Stomach (tissue), 9 donors: ENCODE results near the gene MIOS. TPM values are rescaled to one million over a fixed set of nuclear protein-coding genes. Genes with fewer than 3 reads are reported as not detected.

ENCODE experiments used
- DNase-seq, 2 donors: peaks; one replicate each; pipeline versions ENCODE4 v3.0.0 to v3.0.0-alpha.2; 2013 to 2019
- H3K27ac ChIP-seq, 5 donors: fragments of 200-600 bp in 4 of 5; sonication (generic) in 4 of 5; one replicate each; pipeline ENCODE4 v1.5.1; 2013 to 2019; ENCODE audit warnings: mild to moderate bottlenecking in 1 of 5, moderate library complexity in 1 of 5
- H3K27me3 ChIP-seq, 3 donors: fragments of 200-600 bp; sonication (generic); one replicate each; pipeline ENCODE4 v1.5.1; 2017 to 2019; ENCODE audit warnings: mixed run types in 1 of 3
- H3K36me3 ChIP-seq, 4 donors: fragments of 200-600 bp; sonication (generic); 1 replicate in 3 of 4; 2 replicates in 1 of 4; pipeline ENCODE4 v1.5.1; 2016 to 2019
- H3K4me1 ChIP-seq, 4 donors: fragments of 200-600 bp; sonication (generic); one replicate each; pipeline ENCODE4 v1.5.1; 2016 to 2019
- H3K4me3 ChIP-seq, 4 donors: fragments of 200-600 bp; sonication (generic) in 3 of 4; one replicate each; pipeline ENCODE4 v1.5.1; 2016 to 2019; ENCODE audit warnings: mild to moderate bottlenecking in 1 of 4
- H3K9me3 ChIP-seq, 4 donors: fragments of 200-600 bp; sonication (generic); one replicate each; pipeline ENCODE4 v1.5.1; 2016 to 2019
- CTCF ChIP-seq, 7 experiments: fragments of 450-650 bp in 4 of 7; fragments of 200-600 bp in 3 of 7; sonication (generic) in 3 of 7; IDR thresholded peaks; one replicate each; pipeline ENCODE4 v1.5.1; 2016 to 2019; ENCODE audit warnings: antibody characterized with exemption in 7 of 7, control low read depth in 2 of 7, mild to moderate bottlenecking in 1 of 7
- EP300 ChIP-seq: sonication (generic); formaldehyde crosslinking; IDR thresholded peaks from one replicate; pipeline ENCODE4 v1.6.1; 2017; ENCODE audit warnings: antibody characterized with exemption
- POLR2A ChIP-seq, 4 donors: fragments of 450-650 bp; IDR thresholded peaks; one replicate each; pipeline ENCODE4 v1.6.1; 2016; ENCODE audit warnings: antibody characterized with exemption in 4 of 4, control low read depth in 2 of 4, mild to moderate bottlenecking in 1 of 4, moderate library complexity in 1 of 4
- POLR2AphosphoS5 ChIP-seq, 3 donors: sonication (generic); formaldehyde crosslinking; IDR thresholded peaks; one replicate each; pipeline ENCODE4 v1.6.1; 2016; ENCODE audit warnings: antibody characterized with exemption in 3 of 3
- WGBS, 5 donors: extraction: QIAGEN DNeasy Blood & Tissue Kit in 3 of 5; methylation state at CpG; one replicate each; pipeline versions ENCODE4 v1.1.5 to v1.1.7; 2013 to 2018; 5-methylcytosine and 5-hydroxymethylcytosine counted together
- intact Hi-C: fragments of 100-400 bp; cut with DNase I; formaldehyde crosslinking; loops from one replicate; pipeline ENCODE4 v1.15.1; 2023; ENCODE audit warnings: low total_unique reads
- polyA plus RNA-seq, 3 donors: library from polyadenylated mRNA; stranded (reverse); fragments of 200-250 nt; gene quantifications; one replicate each; pipeline ENCODE4 v1.2.3, GENCODE V29; 2013
- total RNA-seq, 5 donors: library from RNA; depleted of rRNA; stranded (reverse); fragments of >200 nt; gene quantifications; one replicate each; pipeline versions ENCODE4 v1.1.0 to v1.2.3, GENCODE V29; 2014 to 2016
- donor health status: healthy with polysubstance abuse.
- donor health status: Bipolar disorder and iron deficiency.
- donor health status: healthy.

The MIOS gene
- total and polyA plus RNA-seq, 8 donors, result 10.7 to 82.9 (median 30.6) TPM

DNA sequence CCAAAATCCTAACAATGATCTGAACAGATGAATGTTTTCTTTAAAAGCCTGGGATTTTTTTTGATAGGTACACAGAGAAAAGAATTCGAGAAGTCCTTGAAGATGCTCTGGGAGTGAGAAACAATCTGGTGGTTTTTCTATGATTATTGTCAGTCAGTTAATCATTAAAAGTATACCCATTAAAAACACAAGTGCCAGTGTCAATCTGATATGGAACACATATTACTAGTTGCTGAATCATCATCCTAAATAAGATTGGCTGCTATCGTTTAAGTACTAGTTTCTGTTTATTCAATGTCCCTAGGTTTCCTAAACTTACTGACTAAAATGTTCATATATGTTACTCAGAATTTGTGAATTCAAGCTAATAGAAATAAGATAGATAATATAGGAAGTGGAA is 47.2 kb upstream of the MIOS start:
- H3K36me3 ChIP-seq, result no peaks in the 10 kb centered on the region
- H3K4me1 ChIP-seq, result no peaks in the 10 kb centered on the region
- TF ChIP-seq POLR2AphosphoS5 (IDR thresholded peaks at IDR 0.05), result no peak
- TF ChIP-seq CTCF (IDR thresholded peaks at IDR 0.05), result no peak
- TF ChIP-seq POLR2A (IDR thresholded peaks at IDR 0.05), result no peak
- TF ChIP-seq EP300, result no peak
- no peaks in the 10 kb centered on the region for H3K27me3 ChIP-seq
- intact Hi-C loops, result no loop called here
- DNase-seq, result no peak
- 39 to 53% (median 52%) methylated on average over 2 of the region's 2 CpGs for WGBS, 5 donors
- H3K9me3 ChIP-seq, result no peaks in the 10 kb centered on the region
- H3K27ac ChIP-seq, result no peak overlapping the region
- H3K4me3 ChIP-seq, result no peak overlapping the region

DNA sequence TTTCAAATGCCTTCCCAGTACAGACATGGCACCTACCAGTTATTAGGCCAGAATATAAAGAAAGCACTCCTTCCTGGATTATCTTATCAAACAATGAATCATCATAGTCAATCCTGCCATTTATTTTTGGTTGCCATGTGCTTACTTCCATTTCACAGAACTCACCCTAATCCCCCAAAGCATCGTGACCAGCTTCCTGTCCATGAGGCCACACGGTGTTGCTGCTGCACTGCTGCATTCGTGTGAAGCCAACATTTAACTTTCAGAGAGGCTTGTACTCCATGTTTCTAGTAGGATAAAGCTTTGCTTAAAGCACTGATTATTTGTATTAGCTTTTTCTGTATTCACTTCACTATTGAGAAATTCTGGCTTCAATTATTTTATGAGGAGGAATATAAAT is 45.4 kb upstream of the MIOS start:
- no peak for TF ChIP-seq CTCF (IDR thresholded peaks at IDR 0.05)
- no peak for DNase-seq
- Histone ChIP-seq H3K4me1 (no peaks in the 10 kb centered on the region), H3K4me3 (no peak overlapping the region), H3K27me3 (no peaks in the 10 kb centered on the region), H3K36me3 (no peaks in the 10 kb centered on the region), H3K27ac (no peak overlapping the region), H3K9me3 (no peaks in the 10 kb centered on the region)
- intact Hi-C loops, result loop anchor here (10.0 kb wide), 1 partner anchor 86 kb away; no protein-coding TSS in a partner anchor
- 57 to 76% (median 71%) methylated on average over 3 of the region's 3 CpGs for WGBS, 5 donors

GRCh38 chr7:7522421-7522820 is 44.3 kb upstream of the MIOS start:
- Histone ChIP-seq H3K27ac (no peak overlapping the region), H3K4me1 (no peaks in the 10 kb centered on the region), H3K27me3 (no peaks in the 10 kb centered on the region), H3K36me3 (no peaks in the 10 kb centered on the region), H3K9me3 (no peaks in the 10 kb centered on the region), H3K4me3 (no peak overlapping the region)
- 93 to 95% (median 95%) methylated on average over 3 of the region's 3 CpGs for WGBS, 5 donors
- DNase-seq, result no peak
- TF ChIP-seq POLR2A (IDR thresholded peaks at IDR 0.05) (no peak), CTCF (IDR thresholded peaks at IDR 0.05) (no peak), EP300 (no peak), POLR2AphosphoS5 (IDR thresholded peaks at IDR 0.05) (no peak)
- intact Hi-C loops, result loop anchor here (10.0 kb wide), 1 partner anchor 88 kb away; no protein-coding TSS in a partner anchor

- intact Hi-C loops, result loop anchor here (10.0 kb wide), 1 partner anchor 89 kb away; no protein-coding TSS in a partner anchor
- Histone ChIP-seq H3K36me3 (no peaks in the 10 kb centered on the region), H3K9me3 (no peaks in the 10 kb centered on the region), H3K4me3 (no peak overlapping the region), H3K27ac (no peak overlapping the region), H3K4me1 (no peaks in the 10 kb centered on the region), H3K27me3 (no peaks in the 10 kb centered on the region)
- no peak for DNase-seq
- WGBS, 5 donors, result 64 to 75% (median 71%) methylated on average over 3 of the region's 3 CpGs
- TF ChIP-seq POLR2A (IDR thresholded peaks at IDR 0.05) (no peak), POLR2AphosphoS5 (IDR thresholded peaks at IDR 0.05) (no peak), EP300 (no peak), CTCF (IDR thresholded peaks at IDR 0.05) (no peak)
Observed at GRCh38 chr7:7524121-7524520, 42.6 kb upstream of the MIOS start.
